Superior temporal gyrus (tissue), 1 donor: ENCODE measurements around the gene RIT2.
A peak's percentile ranks its signal among the peaks of the same experiment; 100 is the strongest.

ENCODE experiments used
- DNase-seq: peaks from one replicate; pipeline ENCODE4 v3.0.0-alpha.2; 2016; ENCODE audit errors: extremely low spot score

The RIT2 gene

GRCh38 chr18:43012951-43013350 lies 102.5 kb downstream of the RIT2 start:
- DNase-seq, result no peak

DNA sequence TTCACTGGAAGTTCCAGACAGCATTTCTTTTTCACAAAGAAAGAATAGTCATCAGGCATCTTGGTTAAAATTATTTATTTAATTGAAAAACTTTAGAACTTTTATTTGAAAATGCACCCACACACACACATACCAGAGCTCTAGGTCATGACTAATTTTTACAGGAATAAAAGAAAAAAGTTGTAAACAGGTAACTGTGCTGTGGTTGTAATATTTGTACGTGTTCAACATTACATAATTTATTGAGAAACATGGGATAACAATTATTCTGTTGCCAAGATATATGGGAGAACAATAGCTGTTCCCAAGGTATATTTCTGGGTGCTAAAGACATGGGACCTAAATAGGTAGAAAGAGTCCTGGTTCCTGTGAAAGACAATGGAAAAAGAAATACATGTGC lies 104.9 kb downstream of the RIT2 start:
- DNase-seq, result no peak

GRCh38 chr18:43009674-43010073 lies 105.8 kb downstream of the RIT2 start:
- DNase-seq, result no peak

- DNase-seq, result no peak
Observed at GRCh38 chr18:43007365-43007764, 108.1 kb downstream of the RIT2 start.

- DNase-seq, result no peak
Observed at GRCh38 chr18:43004421-43004820, 111.1 kb downstream of the RIT2 start.

GRCh38 chr18:43001821-43002220 lies 113.7 kb downstream of the RIT2 start:
- DNase-seq, result no peak

DNA sequence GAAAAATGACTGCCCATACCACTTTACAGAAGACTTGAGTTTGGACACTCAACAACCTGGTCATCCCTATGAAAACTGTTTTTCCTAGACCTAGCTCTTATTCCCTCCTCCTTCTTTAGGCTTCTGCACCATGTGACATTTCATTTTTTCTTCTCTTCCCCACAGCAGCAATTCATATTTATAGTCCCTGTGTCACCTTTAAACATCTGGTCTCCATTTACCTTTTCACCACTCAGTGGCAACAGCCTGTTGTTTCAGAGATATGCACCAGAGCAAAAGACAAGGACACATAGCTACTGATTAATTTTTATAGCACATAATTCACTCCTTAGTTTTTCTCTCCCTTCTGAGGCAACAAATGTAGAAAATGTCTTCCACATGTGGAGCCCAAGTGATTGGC lies 118.7 kb downstream of the RIT2 start:
- no peak for DNase-seq

- DNase-seq, result no peak
Observed at GRCh38 chr18:42980426-42980825, 135.1 kb downstream of the RIT2 start.

GRCh38 chr18:42977982-42978637 lies 137.4 kb downstream of the RIT2 start:
- DNase-seq, result no peak

GRCh38 chr18:42976869-42977590 lies 138.5 kb downstream of the RIT2 start:
- peak; percentile 40 for DNase-seq

DNA sequence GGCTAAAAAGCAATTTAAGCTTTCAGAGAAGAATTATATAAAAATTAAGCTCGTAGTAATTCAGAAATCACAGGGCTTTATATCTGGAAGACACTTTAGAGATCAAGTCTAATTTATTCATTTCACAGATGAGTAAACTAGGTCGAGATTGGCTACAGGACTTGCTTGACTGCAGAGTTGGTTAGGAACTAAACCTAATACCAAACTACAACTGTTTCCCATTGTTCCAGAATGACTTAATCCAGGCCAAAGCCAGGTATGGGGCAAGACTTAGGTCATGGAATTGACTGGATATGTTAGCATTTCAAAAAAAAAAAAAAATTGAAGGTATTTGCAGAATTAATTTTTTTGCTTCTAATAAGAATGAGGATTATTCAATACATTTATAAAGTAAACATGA lies 146.1 kb downstream of the RIT2 start:
- no peak for DNase-seq

DNA sequence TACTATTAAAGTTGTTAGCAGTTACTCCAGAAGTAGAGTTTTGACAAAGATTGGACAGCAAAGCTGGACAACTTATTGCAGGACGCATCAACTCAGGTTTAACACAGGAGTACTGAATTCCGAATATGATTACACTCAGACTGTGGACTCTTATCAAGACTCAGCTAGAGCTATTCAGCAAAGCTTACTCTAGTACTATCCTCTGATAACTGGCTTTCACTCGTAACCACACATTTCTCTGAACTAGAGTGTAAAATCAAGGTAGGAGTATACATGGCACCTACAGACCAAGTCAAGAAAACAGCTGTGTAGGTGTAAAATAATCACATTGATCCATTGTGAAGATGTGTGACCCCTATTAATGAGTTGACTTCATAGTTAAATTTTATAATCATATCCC lies 154.2 kb downstream of the RIT2 start:
- no peak for DNase-seq

DNA sequence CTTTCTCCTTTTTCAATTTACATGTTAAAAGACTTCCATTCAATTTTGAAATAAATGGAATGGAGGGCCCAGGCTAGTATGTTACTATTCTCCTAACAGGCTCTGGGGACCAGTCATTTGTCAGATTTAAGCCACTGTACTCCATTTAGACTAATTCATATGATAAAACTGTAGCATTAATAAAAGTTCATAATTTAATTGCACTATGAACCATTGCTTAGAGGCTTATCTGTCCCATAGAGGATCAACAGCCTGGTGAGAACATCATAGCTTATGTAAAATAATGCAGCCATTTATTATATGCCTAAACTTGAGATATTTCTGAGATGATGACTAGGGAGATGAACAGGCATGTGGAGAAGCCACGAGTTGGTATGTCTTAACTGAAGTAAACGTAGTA lies 156.0 kb downstream of the RIT2 start:
- no peak for DNase-seq

- DNase-seq, result no peak
Observed at GRCh38 chr18:42958353-42958752, 157.1 kb downstream of the RIT2 start.

DNA sequence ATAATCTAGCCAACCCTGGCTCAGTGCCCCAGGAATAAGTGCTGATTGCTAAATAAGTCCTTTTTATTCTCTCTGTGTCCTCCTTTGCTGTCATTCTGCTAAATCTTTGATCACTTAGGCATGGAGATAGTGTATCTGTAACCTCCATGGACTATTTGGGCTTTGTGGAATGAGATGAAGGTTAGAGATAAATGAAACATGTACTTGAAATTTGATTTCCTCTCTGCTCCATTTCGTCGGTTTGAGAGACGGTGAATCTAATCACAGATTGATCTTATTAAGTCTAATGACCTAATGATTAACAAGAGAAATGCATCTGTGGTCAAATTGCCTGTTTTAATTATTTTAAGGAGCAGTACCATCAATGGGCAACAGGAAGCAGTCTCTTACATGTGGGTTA lies 159.2 kb downstream of the RIT2 start:
- no peak for DNase-seq

GRCh38 chr18:42954887-42955286 lies 160.6 kb downstream of the RIT2 start:
- DNase-seq, result no peak

GRCh38 chr18:42953306-42953705 lies 162.2 kb downstream of the RIT2 start:
- no peak for DNase-seq

DNA sequence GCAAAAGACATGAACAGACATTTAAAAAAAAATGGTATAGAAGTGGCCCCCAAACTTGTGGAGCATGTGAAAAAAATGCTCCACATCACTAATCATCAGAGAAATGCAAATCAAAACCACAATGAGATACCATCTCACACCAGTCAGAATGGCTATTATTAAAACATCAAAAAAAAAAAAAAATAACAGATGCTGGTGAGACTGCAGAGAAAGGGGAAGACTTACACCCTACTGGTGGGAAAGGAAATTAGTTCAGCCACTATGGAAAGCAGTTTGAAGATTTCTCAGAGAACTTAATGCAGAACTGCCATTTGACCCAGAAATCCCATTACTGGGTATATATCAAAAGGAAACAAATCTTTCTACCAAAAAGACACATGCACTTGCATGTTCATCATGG lies 164.8 kb downstream of the RIT2 start:
- DNase-seq, result no peak

- peak; percentile 27 for DNase-seq
Observed at GRCh38 chr18:42948831-42949230, 166.7 kb downstream of the RIT2 start.

GRCh38 chr18:42941860-42942259 lies 173.6 kb downstream of the RIT2 start:
- no peak for DNase-seq

DNA sequence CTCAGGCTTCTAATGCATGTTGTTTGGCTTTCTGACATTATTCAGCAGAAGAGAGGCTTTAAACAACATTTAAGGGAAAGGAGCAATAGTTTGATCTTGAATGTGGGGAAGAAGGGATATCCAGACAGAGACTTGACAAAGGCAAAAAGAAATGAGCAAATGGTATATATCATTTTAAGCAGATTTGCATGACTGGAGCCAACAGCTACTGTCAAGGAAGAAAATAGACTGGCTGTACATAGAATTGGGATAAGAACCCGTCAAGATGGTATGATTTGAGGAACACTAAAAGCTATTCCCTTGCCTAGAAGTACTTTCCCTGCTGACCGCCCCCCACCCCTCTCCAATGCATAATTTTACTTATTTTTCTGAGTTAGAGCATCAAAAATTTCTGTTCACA lies 174.5 kb downstream of the RIT2 start:
- DNase-seq, result no peak

DNA sequence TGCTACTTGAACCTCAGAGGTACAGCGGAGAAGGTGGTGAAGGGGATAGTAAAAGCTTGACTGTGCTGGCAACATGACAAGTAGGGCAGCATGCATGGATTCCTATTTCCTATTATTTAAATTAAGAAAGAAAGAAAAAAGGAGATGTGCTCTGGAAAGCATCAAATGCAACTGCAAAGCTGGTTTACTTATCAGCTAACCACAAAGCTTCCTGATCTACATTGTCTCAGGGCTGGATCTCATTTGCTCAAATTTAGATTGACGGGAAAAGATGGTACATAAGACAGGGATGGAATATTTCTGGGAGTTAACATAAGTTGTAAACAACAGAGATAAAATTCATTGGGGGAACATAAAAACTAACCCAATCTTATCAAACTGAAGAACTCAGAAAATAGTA lies 178.0 kb downstream of the RIT2 start:
- no peak for DNase-seq

DNA sequence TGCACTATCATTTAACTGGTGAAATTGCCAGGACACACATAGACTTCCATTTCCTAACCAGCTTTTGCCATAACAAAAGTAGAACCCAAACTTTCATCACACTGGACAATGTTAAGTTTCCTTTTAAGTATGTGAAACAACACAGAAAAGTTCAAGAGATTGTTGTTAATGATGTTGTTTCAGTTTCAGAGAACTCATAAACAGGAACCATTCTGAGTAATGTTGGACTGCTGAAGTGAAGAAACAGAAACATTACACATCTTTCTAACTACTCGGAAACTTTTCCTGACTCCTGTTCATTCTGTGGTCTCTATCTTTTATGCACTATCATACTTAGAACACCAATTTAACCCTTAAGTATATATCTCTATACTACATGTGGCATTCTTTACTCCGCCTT lies 179.2 kb downstream of the RIT2 start:
- no peak for DNase-seq

DNA sequence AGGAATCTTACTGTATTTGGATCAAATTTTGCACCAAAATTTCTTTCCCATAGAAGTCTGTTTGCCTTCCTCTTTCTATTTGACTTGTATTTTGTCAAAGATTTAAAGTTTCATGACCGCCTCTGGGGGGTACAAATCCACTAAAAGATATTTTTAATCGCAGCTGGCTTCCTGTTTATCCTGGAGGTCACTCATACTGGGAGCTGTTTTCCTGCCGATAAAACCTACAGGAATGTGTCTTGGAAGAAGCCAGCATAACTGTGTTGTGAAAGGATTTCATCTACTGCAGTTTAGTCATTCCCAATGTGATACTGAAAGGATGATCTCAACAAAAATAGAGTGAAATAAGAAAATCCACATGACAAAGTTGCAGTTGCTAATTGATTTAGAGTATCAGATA lies 184.0 kb downstream of the RIT2 start:
- peak; percentile 23 for DNase-seq
